K562 (cell line): Measurements from ENCODE around the gene KLC1. TPM values are rescaled to one million over a fixed set of nuclear protein-coding genes. Genes with fewer than 3 reads are reported as not detected.

Experiments
- CBFB ChIP-seq: sonication (generic); formaldehyde crosslinking; IDR thresholded peaks from 2 replicates; pipeline ENCODE4 v1.4.0; 2020; ENCODE audit warnings: mild to moderate bottlenecking, missing genetic modification reagents
- MXI1 ChIP-seq: IDR thresholded peaks from 2 replicates; pipeline ENCODE4 v1.6.1; 2011; ENCODE audit warnings: low read depth, mild to moderate bottlenecking, improper control_type of control experiment, low read length
- NFE2 ChIP-seq: IDR thresholded peaks from 2 replicates; pipeline ENCODE4 v1.6.1; 2014; ENCODE audit warnings: antibody characterized with exemption, low read depth
- REST ChIP-seq, 2 experiments: fragments of 450-650 bp; formaldehyde crosslinking in 1 of 2; IDR thresholded peaks; 2 replicates each; pipeline versions ENCODE4 v1.4.0 to v1.6.1; 2014 to 2020; ENCODE audit warnings: mild to moderate bottlenecking in 2 of 2, borderline replicate concordance in 1 of 2, low read depth in 1 of 2
- ZNF384 ChIP-seq: IDR thresholded peaks from 2 replicates; pipeline ENCODE4 v1.6.1; 2012; ENCODE audit warnings: low read depth, low read length, improper control_type of control experiment
- polyA plus RNA-seq, 8 experiments: library from polyadenylated mRNA; depleted of rRNA in 4 of 8; stranded (reverse) in 5 of 8; unstranded in 3 of 8; fragments of >200 nt; fragmentation: Nextera tagmentation in 2 of 8; fragmentation: Illumina TruSeq in 1 of 8; extraction: Ambion mirVana in 2 of 8; extraction: Trizol in 1 of 8; gene quantifications; 2 replicates each; pipeline versions ENCODE4 v1.2.1 to v1.2.3, GENCODE V29; 2011 to 2014; ENCODE audit warnings: inconsistent platforms in 1 of 8, missing spikeins in 1 of 8
- total RNA-seq, 7 experiments: library from RNA; depleted of rRNA in 6 of 7; stranded (reverse); fragments of >200 nt in 6 of 7; fragmentation: Illumina TruSeq in 2 of 7; extraction: Trizol in 2 of 7; gene quantifications; 2 replicates each; pipeline versions ENCODE4 v1.2.1 to v1.2.3, GENCODE V29; 2011 to 2021; ENCODE audit warnings: low replicate concordance in 1 of 7

Gene KLC1
- total and polyA plus RNA-seq, 9 of the 15 experiments (the other 6 are each of a cell fraction or from before 2014, with no cell fraction given): 4.9 to 134 (median 54.8) TPM

GRCh38 chr14:103630364-103631108 is 1.5 kb downstream of the KLC1 start (continued):
- TF ChIP-seq REST (IDR thresholded peaks at IDR 0.05; ENCODE audit: borderline replicate concordance): peak; percentile 14; the same call in 1 of the 2 replicates
- no peak for TF ChIP-seq REST (CRISPR knock-in tag; IDR thresholded peaks at IDR 0.05; ENCODE audit: low read depth)
- TF ChIP-seq ZNF384: peak; percentile 67
- no peak for TF ChIP-seq CBFB (CRISPR knock-in tag)
- TF ChIP-seq NFE2: peak; percentile 41; the same call in 1 of the 2 replicates
- TF ChIP-seq MXI1: no peak
- TF ChIP-seq, all 486 proteins: peak for 4
